Stimulated activated CD8-positive, alpha-beta memory T cell treated with anti-CD3 and anti-CD28 coated beads, Interleukin-4, amount 100 ng/mL, for 4 hours (primary cell): ENCODE measurements around the gene IRS1.

Source experiments
- DNase-seq, 2 donors: peaks; one replicate each; pipeline ENCODE4 v3.0.0-alpha.2; 2020; ENCODE audit warnings: low read depth in 2 of 2, low spot score in 1 of 2

The IRS1 gene

DNA sequence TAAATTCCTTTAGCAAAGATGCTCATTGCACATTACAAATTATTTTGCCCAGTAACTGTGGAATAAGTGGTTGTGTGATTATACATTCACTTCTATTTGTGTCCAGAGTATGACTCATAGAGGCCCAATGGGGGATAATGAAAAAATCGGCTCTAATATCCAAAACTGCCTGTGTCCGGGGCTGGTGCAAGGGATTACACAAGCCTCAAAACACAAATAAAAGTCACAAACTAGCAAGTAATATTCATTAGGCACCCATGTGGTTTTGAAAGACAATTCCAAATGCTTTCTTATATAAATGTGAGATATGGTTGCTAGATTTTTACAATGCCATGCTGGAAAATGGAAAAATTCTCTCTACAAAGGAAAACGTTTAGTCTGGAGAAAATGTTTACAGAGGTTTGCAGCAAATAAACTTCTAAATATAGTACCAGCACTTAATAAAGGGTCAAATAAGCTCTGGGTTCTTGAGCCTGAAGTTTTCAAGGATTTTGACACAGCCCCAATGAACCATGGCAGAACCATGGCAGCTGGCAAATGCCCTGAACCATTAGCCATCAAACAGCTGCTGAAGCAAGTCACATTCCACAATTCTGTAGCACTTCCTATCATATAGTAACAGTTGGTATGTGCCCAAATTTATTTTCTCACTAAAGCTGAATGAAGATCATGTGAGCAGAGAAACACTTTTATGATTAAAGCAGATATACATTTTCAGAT lies 40.5 kb downstream of the IRS1 start:
- DNase-seq, result no peak

DNA sequence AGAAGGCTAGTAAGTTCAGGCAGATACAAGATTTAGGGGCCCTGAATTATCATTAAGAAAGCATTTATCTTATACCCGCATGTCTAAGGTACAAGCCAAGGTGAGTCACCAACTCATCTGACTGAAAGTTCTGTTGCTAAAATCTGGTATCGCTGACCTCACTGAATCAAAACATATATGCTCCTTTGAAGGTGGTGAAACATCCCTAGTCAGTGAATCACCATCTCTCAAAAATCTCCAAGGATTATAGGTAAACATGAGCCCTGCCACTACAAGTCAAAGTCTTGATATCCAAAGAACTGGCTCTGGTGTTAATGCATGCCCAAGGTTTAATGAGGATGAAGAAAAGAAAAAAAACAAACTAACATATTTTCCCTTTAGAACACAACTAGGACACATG lies 43.5 kb downstream of the IRS1 start:
- no peak for DNase-seq

GRCh38 chr2:226755631-226756030 lies 44.0 kb downstream of the IRS1 start:
- DNase-seq, result no peak

DNA sequence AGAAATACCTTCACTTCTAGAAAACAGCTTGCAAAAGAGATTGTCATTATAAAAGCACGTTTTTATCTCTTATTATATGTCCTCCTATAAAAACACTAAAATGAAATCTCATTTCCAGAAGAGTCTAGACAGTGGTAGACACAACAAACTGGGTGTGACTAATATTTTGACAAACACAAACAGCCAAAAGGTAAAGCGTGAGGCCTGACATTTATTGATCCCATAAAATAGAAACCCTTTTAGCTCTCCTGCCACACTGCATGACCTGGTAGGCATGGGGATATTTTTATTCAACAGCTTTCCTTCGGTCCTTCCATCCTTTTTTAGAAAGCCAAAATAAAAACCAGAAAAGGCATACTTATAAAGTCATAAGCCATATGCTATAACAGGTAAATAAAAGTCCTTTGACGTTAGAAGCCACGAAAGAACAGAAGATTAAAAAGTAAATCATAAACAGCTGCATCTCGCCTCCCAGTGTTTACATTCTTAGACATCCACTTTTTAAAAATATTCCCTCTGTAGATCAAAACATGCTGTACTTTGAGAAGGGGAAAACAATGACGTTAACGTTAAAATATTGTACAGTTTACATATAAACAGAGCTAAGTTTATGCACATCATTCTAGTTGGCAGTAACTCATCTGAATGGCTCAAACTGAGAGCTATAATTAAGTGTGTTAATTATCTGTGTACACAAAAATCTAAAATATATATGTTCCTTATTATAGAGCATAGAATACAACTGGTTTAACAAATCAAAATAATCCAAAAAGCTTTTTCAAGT lies 44.6 kb downstream of the IRS1 start:
- DNase-seq, result no peak

DNA sequence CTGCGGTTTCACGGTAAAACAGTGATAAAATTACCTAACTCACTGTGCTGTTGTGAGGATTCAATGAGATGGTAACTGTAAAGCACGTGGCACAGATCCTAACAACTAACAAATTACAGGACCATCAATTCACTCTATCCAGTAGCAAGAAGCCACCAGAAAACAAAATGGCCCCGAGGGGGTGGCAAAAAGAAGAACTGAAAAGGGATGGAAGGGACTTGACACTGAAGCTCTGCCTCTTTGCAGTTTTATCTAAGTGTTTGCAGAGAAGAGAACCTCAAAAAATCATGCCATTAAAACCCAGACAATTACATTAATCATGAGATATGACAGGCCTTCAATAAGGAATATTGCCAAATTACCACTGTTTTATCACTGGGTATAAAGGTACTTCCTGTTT lies 46.7 kb downstream of the IRS1 start:
- DNase-seq, result no peak

- no peak for DNase-seq
Measured at GRCh38 chr2:226747288-226747687, 52.3 kb downstream of the IRS1 start.

DNA sequence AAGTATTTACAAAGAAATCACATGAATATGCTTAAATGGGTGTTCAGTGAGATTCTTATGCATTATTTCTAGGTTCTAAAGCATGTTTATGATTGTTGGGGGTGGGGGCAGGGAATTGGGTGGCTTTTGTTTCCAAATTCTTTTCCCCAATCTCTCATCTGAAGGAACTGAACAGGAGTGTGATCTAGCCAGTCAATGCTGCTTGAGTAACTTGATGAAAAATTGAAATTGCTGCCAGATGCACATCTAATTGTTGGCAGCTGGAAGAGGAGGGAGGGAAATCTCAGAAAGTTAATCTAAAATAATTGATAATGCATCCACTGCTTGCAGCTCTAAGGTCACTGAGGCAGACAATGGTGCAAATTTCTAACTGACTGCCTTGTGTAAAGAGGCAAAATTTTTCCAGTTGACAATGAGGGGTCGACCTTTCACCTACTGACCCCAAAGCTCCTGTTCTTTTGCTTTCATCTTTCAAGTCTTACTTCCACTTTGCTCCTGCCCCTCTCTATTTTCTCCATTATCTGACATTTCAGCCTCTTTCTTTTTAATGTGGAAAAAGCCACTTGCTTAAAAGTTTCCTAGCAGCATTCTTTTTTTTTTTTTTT lies 53.3 kb downstream of the IRS1 start:
- DNase-seq, result no peak

DNA sequence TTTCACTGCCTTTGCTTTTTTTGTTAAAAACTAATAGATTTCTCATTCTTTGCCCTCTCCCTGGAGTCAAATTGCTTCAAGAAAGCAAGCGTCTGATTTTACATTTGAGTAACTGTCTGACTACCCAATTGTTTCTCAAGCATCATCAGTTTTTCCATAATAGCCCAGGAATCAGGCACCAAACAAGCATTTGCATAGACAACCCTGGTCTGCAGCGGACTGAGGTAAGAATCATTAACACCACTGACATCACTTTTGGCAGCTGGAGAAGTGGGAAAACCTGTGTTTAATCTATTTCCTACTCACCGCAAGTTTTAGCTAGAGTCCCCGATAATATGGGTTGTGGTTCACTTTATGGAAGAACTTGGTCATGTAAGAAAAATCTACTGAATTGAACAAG lies 55.7 kb downstream of the IRS1 start:
- DNase-seq, result no peak

- no peak for DNase-seq
Measured at GRCh38 chr2:226742347-226742746, 57.3 kb downstream of the IRS1 start.

- no peak for DNase-seq
Measured at GRCh38 chr2:226740039-226740648, 59.5 kb downstream of the IRS1 start.

- no peak for DNase-seq
Measured at GRCh38 chr2:226739545-226740030, 60.0 kb downstream of the IRS1 start.

DNA sequence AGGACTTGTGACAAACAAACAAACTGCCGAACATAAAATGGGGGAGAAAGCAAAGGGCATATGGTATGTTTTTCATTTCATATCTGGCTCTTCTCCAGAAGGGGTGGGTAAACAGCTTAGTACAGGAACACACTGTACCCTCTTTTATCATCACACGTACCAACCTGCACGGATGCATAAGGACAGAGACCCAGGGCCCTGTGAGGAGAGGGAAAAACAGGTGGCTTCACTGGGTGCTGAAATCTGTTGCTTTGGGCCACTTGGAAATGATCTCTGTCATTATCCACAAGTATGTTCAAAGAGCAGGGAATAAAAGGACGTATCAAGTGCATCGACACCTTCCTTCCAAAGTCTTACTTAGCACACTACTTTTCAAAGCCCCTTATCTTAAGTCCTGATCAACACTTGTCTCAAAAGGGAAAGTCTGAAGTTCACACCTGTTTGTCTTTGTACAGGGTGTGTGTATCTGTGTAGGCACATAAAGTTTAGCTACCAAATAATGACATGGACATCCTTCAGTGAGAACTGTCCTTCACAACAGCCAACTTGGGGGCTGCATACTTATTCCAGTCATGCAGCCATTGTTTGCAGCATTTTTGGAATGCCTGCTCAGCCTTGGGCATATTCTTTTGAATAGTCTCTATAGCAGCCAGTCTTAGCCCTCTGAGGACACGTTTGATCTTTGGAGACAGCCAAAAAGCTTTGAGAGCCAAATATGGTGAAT lies 60.6 kb downstream of the IRS1 start:
- no peak for DNase-seq

DNA sequence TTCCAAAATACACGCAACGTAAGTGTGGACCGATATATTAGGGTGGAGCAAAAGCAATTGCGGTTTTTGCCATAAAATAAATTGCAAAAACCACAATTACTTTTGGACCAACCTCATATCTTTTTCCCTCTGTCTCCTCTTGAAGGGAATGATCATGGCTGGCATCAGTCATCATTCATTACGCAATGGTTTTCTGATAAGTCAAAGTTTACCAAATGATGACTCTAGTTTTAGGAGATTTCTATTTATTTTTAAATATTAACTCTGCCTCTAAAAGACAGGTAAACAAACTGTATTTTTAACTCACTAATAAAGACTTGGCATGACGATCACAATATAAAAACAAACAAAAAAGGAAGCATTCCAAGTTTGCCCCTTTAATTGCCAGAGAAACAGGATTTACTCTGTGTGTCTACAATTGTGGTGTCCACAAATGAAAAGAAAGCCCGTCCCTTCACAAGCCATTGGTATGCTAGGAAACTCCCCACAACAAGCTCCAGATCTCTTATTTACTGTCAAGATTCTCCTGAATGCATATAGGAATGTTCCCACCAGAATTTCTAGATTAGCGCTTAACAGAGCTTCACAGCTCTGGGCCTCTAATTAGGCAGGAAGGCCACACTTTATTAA lies 61.3 kb downstream of the IRS1 start:
- DNase-seq, result no peak

GRCh38 chr2:226736382-226736781 lies 63.2 kb downstream of the IRS1 start:
- DNase-seq, result no peak

- DNase-seq, result no peak
Measured at GRCh38 chr2:226733927-226734564, 65.6 kb downstream of the IRS1 start.

DNA sequence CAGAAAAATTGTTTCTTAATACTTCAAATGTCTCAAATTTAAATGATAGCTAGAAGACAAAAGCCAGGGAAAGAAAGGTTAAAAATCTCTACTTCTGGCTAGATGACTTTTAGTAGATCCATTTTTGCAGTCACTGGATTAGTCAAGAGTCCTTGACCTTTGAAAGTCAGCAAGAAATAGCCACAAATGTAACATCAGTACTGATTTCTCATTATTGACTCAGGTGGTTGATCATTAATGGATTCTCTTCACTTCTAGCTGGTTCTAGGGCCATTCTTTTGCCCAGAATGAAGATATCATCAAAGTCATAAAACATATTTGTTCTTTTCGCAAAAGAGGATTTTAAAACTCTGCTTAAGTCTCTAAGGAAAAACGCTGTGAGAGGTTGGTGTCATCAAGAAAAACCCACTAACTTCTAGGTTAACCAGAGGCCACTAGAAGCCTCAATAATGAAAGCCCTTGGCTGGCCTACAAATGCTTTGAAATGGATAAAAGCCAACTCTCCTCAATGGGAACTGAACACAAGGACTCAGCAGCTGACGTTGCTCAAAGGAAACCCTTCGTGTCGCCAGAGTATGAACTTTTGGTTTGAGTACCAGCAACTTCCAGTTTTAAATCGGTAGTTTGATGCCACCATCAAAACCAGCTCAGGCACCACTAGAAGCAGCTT lies 66.3 kb downstream of the IRS1 start:
- DNase-seq, result no peak

DNA sequence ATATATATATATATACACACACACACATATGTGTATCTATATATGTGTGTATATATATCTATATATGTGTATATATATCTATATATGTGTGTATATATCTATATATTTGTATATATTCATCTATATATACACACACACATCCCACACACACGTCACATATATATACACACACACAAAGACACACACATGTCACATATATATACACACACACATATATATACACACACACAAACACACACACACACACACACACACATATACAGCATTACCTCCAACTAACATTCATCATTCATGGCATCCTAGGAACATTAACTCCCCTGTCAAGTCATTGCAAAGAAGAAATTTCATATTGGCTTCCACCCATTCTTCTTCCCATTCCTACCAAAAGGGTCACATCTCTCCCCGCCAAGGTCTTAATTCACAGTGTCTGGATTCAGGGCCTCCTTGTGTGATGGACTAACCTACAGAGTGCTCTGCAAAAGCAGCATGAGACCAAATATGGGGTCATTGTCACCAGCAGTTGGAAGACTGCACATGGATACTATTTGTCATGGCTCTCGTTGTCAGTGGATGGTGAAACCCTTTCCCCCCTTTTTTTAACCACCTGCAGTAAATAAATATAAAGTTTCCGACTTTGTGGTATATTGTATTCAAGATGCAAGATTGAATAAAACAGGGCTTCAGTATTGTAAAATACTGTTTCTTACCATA lies 67.0 kb downstream of the IRS1 start:
- DNase-seq, result no peak

GRCh38 chr2:226730481-226730880 lies 69.1 kb downstream of the IRS1 start:
- DNase-seq, result no peak

DNA sequence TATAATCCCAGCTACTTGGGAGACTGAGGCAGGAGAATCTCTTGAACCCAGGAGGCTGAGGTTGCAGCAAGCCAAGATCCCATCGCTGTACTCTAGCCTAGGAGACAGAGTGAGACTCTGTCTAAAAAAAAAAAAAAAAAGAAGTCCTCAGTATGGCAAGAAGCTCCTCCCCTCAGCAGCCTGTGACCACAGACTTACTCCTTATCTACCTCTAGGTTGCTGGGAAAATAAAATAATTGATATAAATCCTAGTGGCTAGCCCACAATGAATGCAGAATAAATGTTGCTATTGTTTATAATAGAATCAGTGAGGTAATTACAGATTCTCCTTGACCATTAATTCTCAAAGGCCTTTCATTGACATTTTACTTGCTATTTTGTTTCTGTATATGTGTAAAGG lies 70.6 kb downstream of the IRS1 start:
- DNase-seq, result no peak
